SU-DHL-6 (cell line): ENCODE data around the gene CMTM8.

ENCODE experiments used
- H2AFZ ChIP-seq: fragments of 200-600 bp; sonication (generic); 2 replicates; pipeline ENCODE4 v1.6.1; 2014; ENCODE audit warnings: low read depth, mild to moderate bottlenecking, moderate library complexity, mixed read lengths, antibody characterized with exemption, low read length; ENCODE audit not compliant: severe bottlenecking
- H3F3A ChIP-seq: fragments of 200-600 bp; shearing (Covaris generic); 2 replicates; pipeline ENCODE4 v1.6.0; 2016; ENCODE audit warnings: antibody characterized with exemption, mild to moderate bottlenecking; ENCODE audit not compliant: insufficient read depth
- H3K27ac ChIP-seq: fragments of 200-600 bp; sonication (generic); 2 replicates; pipeline ENCODE4 v1.5.1; 2016; ENCODE audit warnings: low read depth, mild to moderate bottlenecking, low read length, moderate library complexity, mixed read lengths
- H3K27me3 ChIP-seq: fragments of 200-600 bp; sonication (generic), shearing (Covaris generic); 2 replicates; pipeline ENCODE4 v1.6.0; 2014; ENCODE audit warnings: mild to moderate bottlenecking, low read length
- H3K36me3 ChIP-seq: fragments of 200-600 bp; sonication (generic); 2 replicates; pipeline ENCODE4 v1.6.1; 2014; ENCODE audit warnings: mild to moderate bottlenecking, low read length, mixed read lengths
- H3K4me2 ChIP-seq: fragments of 300-600, 200-600 bp; shearing (Covaris generic), sonication (generic); 2 replicates; pipeline ENCODE4 v1.6.0; 2014; ENCODE audit warnings: low read length, low read depth, mild to moderate bottlenecking; ENCODE audit not compliant: poor library complexity, severe bottlenecking
- H3K4me3 ChIP-seq: fragments of 200-600 bp; sonication (generic); 2 replicates; pipeline ENCODE4 v1.5.1; 2014; ENCODE audit warnings: antibody characterized with exemption, low read length, mild to moderate bottlenecking, mixed read lengths; ENCODE audit not compliant: insufficient read depth, poor library complexity, severe bottlenecking
- H3K79me2 ChIP-seq: fragments of 200-600 bp; sonication (generic); 2 replicates; pipeline ENCODE4 v1.6.1; 2014; ENCODE audit warnings: mild to moderate bottlenecking, low read length, moderate library complexity; ENCODE audit not compliant: insufficient read depth
- H3K9ac ChIP-seq: fragments of 200-600 bp; sonication (generic); 2 replicates; pipeline ENCODE4 v1.7.0; 2014; ENCODE audit warnings: mild to moderate bottlenecking, low read length
- H3K9me2 ChIP-seq: fragments of 200-600 bp; sonication (generic); replicated peaks from 2 replicates; pipeline ENCODE4 v1.6.1; 2014; ENCODE audit warnings: low read length; ENCODE audit not compliant: insufficient read depth
- H3K9me3 ChIP-seq: fragments of 200-600 bp; sonication (generic); 2 replicates; pipeline ENCODE4 v1.6.1; 2014; ENCODE audit warnings: low read length, mixed read lengths; ENCODE audit not compliant: insufficient read depth
- H4K20me1 ChIP-seq: fragments of 200-600 bp; sonication (generic); 2 replicates; pipeline ENCODE4 v1.6.1; 2014; ENCODE audit warnings: low read depth, mild to moderate bottlenecking, antibody characterized with exemption, low read length, moderate library complexity, mixed read lengths
- EZH2phosphoT487 ChIP-seq: fragments of 200-600 bp; sonication (generic), shearing (Covaris generic); conservative IDR thresholded peaks from 2 replicates; pipeline ENCODE4 v1.6.1; 2018; ENCODE audit warnings: mild to moderate bottlenecking, antibody characterized with exemption, low read length, moderate library complexity, mixed read lengths
- TF ChIP-seq, protein P1 (sequence below): fragments of 200-600 bp; sonication (generic); IDR thresholded peaks from one replicate; pipeline ENCODE4 v1.5.1; 2017; ENCODE audit warnings: antibody characterized with exemption, mild to moderate bottlenecking, low read length, moderate library complexity; ENCODE audit not compliant: insufficient read depth, poor library complexity, severe bottlenecking

CMTM8 gene

DNA sequence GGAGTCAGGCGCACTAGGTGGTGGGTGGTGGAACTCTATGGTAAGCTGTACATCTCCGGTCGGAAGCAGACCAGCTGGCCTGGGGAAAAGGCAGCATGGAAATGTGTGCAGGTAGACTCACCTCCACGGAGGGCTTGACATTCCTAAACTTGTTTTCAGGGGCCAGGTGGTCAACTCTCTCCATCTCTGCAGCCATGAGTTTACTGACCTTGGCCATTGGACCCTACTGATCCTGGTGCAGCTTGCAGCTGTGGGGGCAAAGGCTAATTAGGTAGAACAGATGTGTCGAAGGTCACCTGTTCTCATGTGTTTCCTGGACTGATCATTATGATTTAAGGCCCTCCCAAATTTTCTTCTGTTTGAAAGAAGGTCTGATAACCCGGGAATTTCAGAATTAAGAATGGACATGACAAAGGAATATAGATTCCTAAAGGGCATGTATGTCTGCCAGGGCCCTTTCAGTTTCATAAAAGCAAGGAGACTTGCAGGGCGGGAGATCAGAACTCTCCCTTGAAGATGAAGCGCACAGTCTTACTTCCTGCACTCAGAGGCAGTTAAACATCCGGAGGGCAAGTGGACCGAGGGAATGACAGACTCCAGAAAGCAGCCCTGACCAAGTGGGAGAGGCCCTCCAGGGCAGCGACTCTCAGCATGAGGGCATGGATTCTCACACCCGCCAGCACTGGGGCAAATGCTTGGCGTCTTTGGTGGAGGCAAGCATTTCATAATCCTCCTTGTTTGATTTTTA is 97.1 kb downstream of the CMTM8 start:
- Histone ChIP-seq H3K9me3 (no peaks in the 10 kb centered on the region), H3K4me3 (no peak overlapping the region), H2AFZ (no peak overlapping the region), H3K4me2 (no peak overlapping the region), H4K20me1 (no peaks in the 10 kb centered on the region), H3K9ac (no peak overlapping the region), H3K27ac (no peak overlapping the region), H3K9me2 (no peaks in the 10 kb centered on the region), H3K27me3 (no peaks in the 10 kb centered on the region), H3K79me2 (no peaks in the 10 kb centered on the region), H3K36me3 (no peaks in the 10 kb centered on the region), H3F3A (no peaks in the 10 kb centered on the region)
- TF ChIP-seq, protein P1, sequence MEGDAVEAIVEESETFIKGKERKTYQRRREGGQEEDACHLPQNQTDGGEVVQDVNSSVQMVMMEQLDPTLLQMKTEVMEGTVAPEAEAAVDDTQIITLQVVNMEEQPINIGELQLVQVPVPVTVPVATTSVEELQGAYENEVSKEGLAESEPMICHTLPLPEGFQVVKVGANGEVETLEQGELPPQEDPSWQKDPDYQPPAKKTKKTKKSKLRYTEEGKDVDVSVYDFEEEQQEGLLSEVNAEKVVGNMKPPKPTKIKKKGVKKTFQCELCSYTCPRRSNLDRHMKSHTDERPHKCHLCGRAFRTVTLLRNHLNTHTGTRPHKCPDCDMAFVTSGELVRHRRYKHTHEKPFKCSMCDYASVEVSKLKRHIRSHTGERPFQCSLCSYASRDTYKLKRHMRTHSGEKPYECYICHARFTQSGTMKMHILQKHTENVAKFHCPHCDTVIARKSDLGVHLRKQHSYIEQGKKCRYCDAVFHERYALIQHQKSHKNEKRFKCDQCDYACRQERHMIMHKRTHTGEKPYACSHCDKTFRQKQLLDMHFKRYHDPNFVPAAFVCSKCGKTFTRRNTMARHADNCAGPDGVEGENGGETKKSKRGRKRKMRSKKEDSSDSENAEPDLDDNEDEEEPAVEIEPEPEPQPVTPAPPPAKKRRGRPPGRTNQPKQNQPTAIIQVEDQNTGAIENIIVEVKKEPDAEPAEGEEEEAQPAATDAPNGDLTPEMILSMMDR: no peak
- TF ChIP-seq EZH2phosphoT487: no peak

DNA sequence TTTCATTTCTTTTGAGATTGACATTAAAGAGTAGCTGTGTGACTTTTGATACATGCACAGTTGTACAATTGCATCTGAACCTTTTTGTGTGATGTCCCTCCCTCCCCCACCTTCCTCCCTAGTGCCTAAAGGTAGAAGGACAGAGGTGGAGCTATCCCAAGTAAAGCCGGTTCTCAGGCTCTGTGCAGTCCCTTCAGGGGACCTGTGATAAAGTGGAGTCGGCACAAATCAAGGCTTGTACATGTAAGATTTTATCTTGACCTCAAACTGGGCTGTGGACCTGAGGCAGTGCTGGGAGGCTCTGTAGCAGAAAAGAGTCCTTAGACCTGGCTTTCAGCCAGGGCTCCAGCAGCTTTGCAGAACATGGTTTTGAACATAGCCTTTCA is 97.6 kb downstream of the CMTM8 start:
- Histone ChIP-seq H4K20me1 (no peaks in the 10 kb centered on the region), H3K9me3 (no peaks in the 10 kb centered on the region), H3K4me3 (no peak overlapping the region), H3F3A (no peaks in the 10 kb centered on the region), H2AFZ (no peak overlapping the region), H3K27me3 (no peaks in the 10 kb centered on the region), H3K9ac (no peak overlapping the region), H3K79me2 (no peaks in the 10 kb centered on the region), H3K9me2 (no peaks in the 10 kb centered on the region), H3K4me2 (no peak overlapping the region), H3K36me3 (no peaks in the 10 kb centered on the region), H3K27ac (no peak overlapping the region)
- TF ChIP-seq EZH2phosphoT487: no peak
- TF ChIP-seq, protein P1: no peak

DNA sequence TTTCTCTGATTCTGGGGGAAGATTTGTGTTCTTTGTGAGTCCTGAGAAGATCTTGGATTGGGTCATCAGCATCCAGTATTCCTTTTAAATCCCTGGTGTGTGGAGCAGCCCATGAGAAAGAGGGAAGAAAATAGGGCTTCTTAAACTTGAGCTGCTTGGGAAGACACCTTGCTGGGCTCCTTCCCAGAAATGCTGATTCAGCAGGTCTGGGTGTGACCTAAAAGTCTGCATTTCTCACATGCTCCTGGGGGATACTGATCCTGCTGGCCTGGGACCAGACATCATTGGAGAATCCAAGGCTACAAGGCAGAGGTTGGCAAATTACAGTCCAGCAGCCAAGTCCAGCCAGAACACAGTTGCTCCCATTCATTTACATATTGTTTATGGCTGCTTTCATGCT is 99.0 kb downstream of the CMTM8 start:
- no peak for TF ChIP-seq EZH2phosphoT487
- TF ChIP-seq, protein P1: no peak
- H3K27me3 ChIP-seq: no peaks in the 10 kb centered on the region
- no peak overlapping the region for H3K4me3 ChIP-seq

More for the DNA sequence above, 99.0 kb downstream of the CMTM8 start:
- Histone ChIP-seq H3K36me3 (no peaks in the 10 kb centered on the region), H3F3A (no peaks in the 10 kb centered on the region), H3K27ac (no peak overlapping the region), H3K9me3 (no peaks in the 10 kb centered on the region), H3K9ac (no peak overlapping the region), H4K20me1 (no peaks in the 10 kb centered on the region), H2AFZ (no peak overlapping the region), H3K9me2 (no peaks in the 10 kb centered on the region), H3K79me2 (no peaks in the 10 kb centered on the region), H3K4me2 (no peak overlapping the region)
